ENCODE measurements around the gene PIP4K2A. TPM values are rescaled to one million over a fixed set of nuclear protein-coding genes. Genes with fewer than 3 reads are reported as not detected.

PIP4K2A gene
- total RNA-seq, 1 experiment from 2014 or later, result 21.4 TPM

- ChIA-PET CTCF (interaction anchor here (0.6 kb wide), 1 partner anchor 783 kb away, joined by 3 read pairs; no protein-coding TSS in a partner anchor), POLR2A (ENCODE audit: unreplicated experiment) (no interaction called here)
- DNase-seq, result no peak
- no peak overlapping the region for H2AFZ ChIP-seq
- no peaks in the 10 kb centered on the region for H3K27me3 ChIP-seq (ENCODE audit: insufficient read depth, low read depth)
- H3K9me3 ChIP-seq (ENCODE audit: insufficient read depth, low read depth), result no peaks in the 10 kb centered on the region
- H3K79me2 ChIP-seq (ENCODE audit: low read depth), result peaks cover 19% of the 10 kb centered on the region
- H3K36me3 ChIP-seq (ENCODE audit: low read depth), result no peaks in the 10 kb centered on the region
- no peak overlapping the region for H3K4me3 ChIP-seq
- TF ChIP-seq EZH2 (IDR thresholded peaks at IDR 0.05; ENCODE audit: low read depth) (no peak), CTCF (conservative IDR thresholded peaks at IDR 0.05) (no peak)
- BruUV-seq (replicated peaks), result no TSS peak
- intact Hi-C loops (cut with micrococcal nuclease; ENCODE audit: unreplicated experiment), result no loop called here
- H3K4me2 ChIP-seq, result no peak overlapping the region
- peaks cover 12% of the 10 kb centered on the region; the same call in 1 of the 2 replicates for H3F3A ChIP-seq (ENCODE audit: insufficient read depth, low read depth)
- no peaks in the 10 kb centered on the region for H3K9me2 ChIP-seq (ENCODE audit: insufficient read depth)
- H3K4me1 ChIP-seq (replicated peaks; ENCODE audit: insufficient read depth), result peaks cover 30% of the 10 kb centered on the region
- H3K27ac ChIP-seq, result no peak overlapping the region
- no peaks in the 10 kb centered on the region for H4K20me1 ChIP-seq (ENCODE audit: insufficient read depth)
Measured at GRCh38 chr10:22617051-22617450, 97.3 kb downstream of the PIP4K2A start.

GRCh38 chr10:22615819-22616499, 98.4 kb downstream of the PIP4K2A start:
- H3K9me2 ChIP-seq (ENCODE audit: insufficient read depth), result no peaks in the 10 kb centered on the region
- BruUV-seq (replicated peaks), result no TSS peak
- H3K4me3 ChIP-seq, result no peak overlapping the region
- no peaks in the 10 kb centered on the region for H3K27me3 ChIP-seq (ENCODE audit: insufficient read depth, low read depth)
- H3K4me1 ChIP-seq (replicated peaks; ENCODE audit: insufficient read depth), result peaks cover 21% of the 10 kb centered on the region
- TF ChIP-seq CTCF (conservative IDR thresholded peaks at IDR 0.05) (no peak), EZH2 (IDR thresholded peaks at IDR 0.05; ENCODE audit: low read depth) (no peak)
- no peaks in the 10 kb centered on the region for H4K20me1 ChIP-seq (ENCODE audit: insufficient read depth)
- CTCF ChIA-PET, result no interaction called here
- no peak overlapping the region for H2AFZ ChIP-seq
- POLR2A ChIA-PET (ENCODE audit: unreplicated experiment), result no interaction called here
- H3K36me3 ChIP-seq (ENCODE audit: low read depth), result no peaks in the 10 kb centered on the region
- DNase-seq, result peak in 1 of 2 experiments; percentile 32
- H3K79me2 ChIP-seq (ENCODE audit: low read depth), result peaks cover 10% of the 10 kb centered on the region; the same call in 1 of the 2 replicates
- peaks cover 12% of the 10 kb centered on the region; the same call in 1 of the 2 replicates for H3F3A ChIP-seq (ENCODE audit: insufficient read depth, low read depth)
- H3K27ac ChIP-seq, result no peak overlapping the region
- no peaks in the 10 kb centered on the region for H3K9me3 ChIP-seq (ENCODE audit: insufficient read depth, low read depth)
- H3K4me2 ChIP-seq, result no peak overlapping the region
- intact Hi-C loops (cut with micrococcal nuclease; ENCODE audit: unreplicated experiment), result no loop called here

GRCh38 chr10:22615101-22615500, 99.3 kb downstream of the PIP4K2A start:
- POLR2A ChIA-PET (ENCODE audit: unreplicated experiment), result no interaction called here
- no peak overlapping the region for H3K4me3 ChIP-seq
- CTCF ChIA-PET, result no interaction called here
- no peaks in the 10 kb centered on the region for H3K36me3 ChIP-seq (ENCODE audit: low read depth)
- H3F3A ChIP-seq (ENCODE audit: insufficient read depth, low read depth), result peaks cover 8% of the 10 kb centered on the region; the same call in 1 of the 2 replicates
- no peak overlapping the region for H3K27ac ChIP-seq
- no peak for DNase-seq
- H3K27me3 ChIP-seq (ENCODE audit: insufficient read depth, low read depth), result no peaks in the 10 kb centered on the region
- H3K4me1 ChIP-seq (replicated peaks; ENCODE audit: insufficient read depth), result peaks cover 13% of the 10 kb centered on the region
- H4K20me1 ChIP-seq (ENCODE audit: insufficient read depth), result no peaks in the 10 kb centered on the region
- no peaks in the 10 kb centered on the region for H3K9me3 ChIP-seq (ENCODE audit: insufficient read depth, low read depth)
- intact Hi-C loops (cut with micrococcal nuclease; ENCODE audit: unreplicated experiment), result no loop called here
- no peaks in the 10 kb centered on the region for H3K9me2 ChIP-seq (ENCODE audit: insufficient read depth)
- BruUV-seq (replicated peaks), result no TSS peak
- H3K4me2 ChIP-seq, result no peak overlapping the region
- TF ChIP-seq CTCF (conservative IDR thresholded peaks at IDR 0.05), result no peak
- no peak for TF ChIP-seq EZH2 (IDR thresholded peaks at IDR 0.05; ENCODE audit: low read depth)
- H3K79me2 ChIP-seq (ENCODE audit: low read depth), result peaks cover 10% of the 10 kb centered on the region; the same call in 1 of the 2 replicates
- H2AFZ ChIP-seq, result no peak overlapping the region
